HepG2 (cell line): Measurements from ENCODE around the gene TMEM158. TPM values are rescaled to one million over a fixed set of nuclear protein-coding genes. Genes with fewer than 3 reads are reported as not detected.
A peak's percentile ranks its signal among the peaks of the same experiment; 100 is the strongest.

Experiments
- ATF3 ChIP-seq: sonication (generic); formaldehyde crosslinking; IDR thresholded peaks from 2 replicates; pipeline ENCODE4 v1.4.0; 2020; ENCODE audit warnings: missing genetic modification reagents
- DBP ChIP-seq: sonication (generic); formaldehyde crosslinking; IDR thresholded peaks from 2 replicates; pipeline ENCODE4 v1.4.0; 2020; ENCODE audit warnings: missing genetic modification reagents; ENCODE audit errors: not compliant biosample characterization
- E2F5 ChIP-seq: sonication (generic); formaldehyde crosslinking; conservative IDR thresholded peaks from 2 replicates; pipeline ENCODE4 v1.4.0; 2020; ENCODE audit warnings: missing genetic modification reagents
- EEA1 ChIP-seq: sonication (generic); formaldehyde crosslinking; IDR thresholded peaks from 2 replicates; pipeline ENCODE4 v1.5.1; 2020; ENCODE audit warnings: mild to moderate bottlenecking, missing genetic modification reagents, borderline replicate concordance
- HIC2 ChIP-seq: sonication (generic); formaldehyde crosslinking; IDR thresholded peaks from 2 replicates; pipeline ENCODE4 v1.9.0; 2022; ENCODE audit warnings: low read depth, missing genetic modification reagents
- KDM3A ChIP-seq: IDR thresholded peaks from 2 replicates; pipeline ENCODE4 v1.6.1; 2018; ENCODE audit warnings: low read depth, missing compliant biosample characterization
- NONO ChIP-seq, 2 experiments: fragments of 450-650 bp in 1 of 2; sonication (generic) in 1 of 2; formaldehyde crosslinking in 1 of 2; IDR thresholded peaks in 1 of 2; conservative IDR thresholded peaks in 1 of 2; 2 replicates each; pipeline versions ENCODE4 v1.6.1 to v1.8.0; 2017 to 2022; ENCODE audit warnings: mild to moderate bottlenecking in 1 of 2, missing genetic modification reagents in 1 of 2, moderate library complexity in 1 of 2
- PCBP1 ChIP-seq: fragments of 200-400 bp; formaldehyde crosslinking; IDR thresholded peaks from 2 replicates; pipeline ENCODE4 v1.6.1; 2017; ENCODE audit warnings: mild to moderate bottlenecking, low read depth, low read length, borderline replicate concordance
- PRMT3 ChIP-seq: sonication (generic); formaldehyde crosslinking; IDR thresholded peaks from 2 replicates; pipeline ENCODE4 v1.8.1; 2022; ENCODE audit warnings: low read depth, mild to moderate bottlenecking, moderate library complexity, missing genetic modification reagents, borderline replicate concordance
- RFXANK ChIP-seq: IDR thresholded peaks from 2 replicates; pipeline ENCODE4 v1.6.1; 2016
- SAP130 ChIP-seq: IDR thresholded peaks from 2 replicates; pipeline ENCODE4 v1.6.1; 2016; ENCODE audit warnings: low read depth
- SMYD3 ChIP-seq: sonication (generic); formaldehyde crosslinking; IDR thresholded peaks from 2 replicates; pipeline ENCODE4 v1.8.1; 2023; ENCODE audit warnings: mild to moderate bottlenecking, missing genetic modification reagents
- THYN1 ChIP-seq: sonication (generic); formaldehyde crosslinking; IDR thresholded peaks from 2 replicates; pipeline ENCODE4 v1.8.1; 2023; ENCODE audit warnings: low read depth, mild to moderate bottlenecking, moderate library complexity, missing genetic modification reagents, borderline replicate concordance
- TIGD3 ChIP-seq: sonication (generic); formaldehyde crosslinking; IDR thresholded peaks from 2 replicates; pipeline ENCODE4 v1.5.1; 2020; ENCODE audit warnings: mild to moderate bottlenecking, missing genetic modification reagents, borderline replicate concordance
- ZBTB26 ChIP-seq: IDR thresholded peaks from 2 replicates; pipeline ENCODE4 v1.6.1; 2016; ENCODE audit warnings: missing compliant biosample characterization, missing genetic modification reagents, borderline replicate concordance
- ZFP36L1 ChIP-seq: sonication (generic); formaldehyde crosslinking; IDR thresholded peaks from 2 replicates; pipeline ENCODE4 v1.8.0; 2022; ENCODE audit warnings: mild to moderate bottlenecking, missing genetic modification reagents, moderate library complexity
- ZFX ChIP-seq: sonication (generic); formaldehyde crosslinking; IDR thresholded peaks from 2 replicates; pipeline ENCODE4 v1.4.0; 2020; ENCODE audit warnings: mild to moderate bottlenecking, low read depth, missing genetic modification reagents, moderate library complexity
- ZNF18 ChIP-seq: sonication (generic); formaldehyde crosslinking; IDR thresholded peaks from 2 replicates; pipeline ENCODE4 v1.8.0; 2022; ENCODE audit warnings: mild to moderate bottlenecking, missing genetic modification reagents; ENCODE audit not compliant: insufficient replicate concordance
- ZSCAN31 ChIP-seq: sonication (generic); formaldehyde crosslinking; IDR thresholded peaks from 2 replicates; pipeline ENCODE4 v1.5.0; 2020; ENCODE audit warnings: low read depth, mild to moderate bottlenecking, missing genetic modification reagents
- ZSCAN9 ChIP-seq: IDR thresholded peaks from 2 replicates; pipeline ENCODE4 v1.6.1; 2016; ENCODE audit warnings: borderline replicate concordance
- polyA plus RNA-seq, 8 experiments: library from polyadenylated mRNA; depleted of rRNA in 3 of 8; stranded (reverse) in 7 of 8; unstranded in 1 of 8; fragments of >200 nt; fragmentation: Illumina TruSeq in 4 of 8; extraction: Trizol in 4 of 8; gene quantifications; 2 replicates each; pipeline versions ENCODE4 v1.2.1 to v1.2.3, GENCODE V29; 2011 to 2016; ENCODE audit warnings: low read depth in 4 of 8, missing spikeins in 1 of 8, mixed read lengths in 1 of 8; ENCODE audit not compliant: insufficient read depth in 1 of 8
- total RNA-seq, 5 experiments: library from RNA; depleted of rRNA; stranded (reverse); fragments of >200 nt; fragmentation: Illumina TruSeq; extraction: Trizol; gene quantifications; 2 replicates each; pipeline ENCODE4 v1.2.3, GENCODE V29; 2016; ENCODE audit warnings: low read depth in 1 of 5

TMEM158 gene
- total and polyA plus RNA-seq, 2 of the 13 experiments (the other 11 are each of a cell fraction or from before 2014, with no cell fraction given): 0.13 TPM; not detected in 1

- no peak for TF ChIP-seq ZFP36L1 (CRISPR knock-in tag)
- no peak for TF ChIP-seq THYN1 (CRISPR knock-in tag)
- TF ChIP-seq NONO (IDR thresholded peaks at IDR 0.05): no peak
- no peak for TF ChIP-seq NONO (CRISPR knock-in tag; conservative IDR thresholded peaks at IDR 0.05)
- no peak for TF ChIP-seq ZSCAN9 (CRISPR knock-in tag)
- TF ChIP-seq SAP130: no peak
- TF ChIP-seq RFXANK (CRISPR knock-in tag): no peak
- no peak for TF ChIP-seq ZBTB26 (CRISPR knock-in tag)
- no peak for TF ChIP-seq E2F5
- no peak for TF ChIP-seq TIGD3
- TF ChIP-seq HIC2: no peak
- TF ChIP-seq ATF3 (CRISPR knock-in tag): no peak
- TF ChIP-seq ZFX (CRISPR knock-in tag): peak; percentile 24; the same call in 1 of the 2 replicates
- no peak for TF ChIP-seq EEA1 (CRISPR knock-in tag)
- TF ChIP-seq ZSCAN31 (CRISPR knock-in tag): no peak
- TF ChIP-seq DBP (CRISPR knock-in tag): no peak
- no peak for TF ChIP-seq KDM3A
- no peak for TF ChIP-seq ZNF18 (CRISPR knock-in tag)
- no peak for TF ChIP-seq SMYD3
- TF ChIP-seq PRMT3 (CRISPR knock-in tag): no peak
- no peak for TF ChIP-seq PCBP1
These were observed 15.6 kb downstream of the TMEM158 start (continued) for GRCh38 chr3:45210308-45211041.
